NCI-H2029 treated with DMSO at 0.1 percent for 48 hours (cell line): Measurements from ENCODE around the gene MAP6D1.

Source experiments
- DNase-seq: peaks from one replicate; lab custom pipeline; 2025; lab: John Stamatoyannopoulos, UW

MAP6D1 gene

GRCh38 chr3:183825456-183826161 lies at the start of gene MAP6D1:
MAP6D1 (minus strand) TSS chr3:183825577; CDS start chr3:183825547, 30 bp downstream.
- no peak for DNase-seq

GRCh38 chr3:183873914-183874313 lies 48.5 kb upstream of the MAP6D1 start:
- no peak for DNase-seq

- DNase-seq, result no peak
These were observed 46.2 kb upstream of the MAP6D1 start for GRCh38 chr3:183871541-183871940.

- DNase-seq, result no peak
These were observed 45.2 kb upstream of the MAP6D1 start for GRCh38 chr3:183870563-183870962.

GRCh38 chr3:183868796-183869195 lies 43.4 kb upstream of the MAP6D1 start:
- DNase-seq, result no peak

GRCh38 chr3:183862610-183863009 lies 37.2 kb upstream of the MAP6D1 start:
- no peak for DNase-seq

GRCh38 chr3:183857863-183858262 lies 32.5 kb upstream of the MAP6D1 start:
- DNase-seq, result no peak

GRCh38 chr3:183854318-183855035 lies 29.1 kb upstream of the MAP6D1 start:
- DNase-seq, result no peak

GRCh38 chr3:183845608-183846288 lies 20.4 kb upstream of the MAP6D1 start:
- DNase-seq, result no peak

GRCh38 chr3:183845090-183845489 lies 19.7 kb upstream of the MAP6D1 start:
- no peak for DNase-seq

- no peak for DNase-seq
These were observed 19.2 kb upstream of the MAP6D1 start for GRCh38 chr3:183844606-183845005.

- no peak for DNase-seq
These were observed 14.4 kb upstream of the MAP6D1 start for GRCh38 chr3:183839751-183840150.

- no peak for DNase-seq
These were observed 12.5 kb upstream of the MAP6D1 start for GRCh38 chr3:183837894-183838293.

GRCh38 chr3:183837390-183837789 lies 12.0 kb upstream of the MAP6D1 start:
- DNase-seq, result no peak

- DNase-seq, result no peak
These were observed 8.1 kb upstream of the MAP6D1 start for GRCh38 chr3:183833516-183833915.

GRCh38 chr3:183830187-183830586 lies 4.8 kb upstream of the MAP6D1 start:
- no peak for DNase-seq

GRCh38 chr3:183829466-183829865 lies 4.1 kb upstream of the MAP6D1 start:
- no peak for DNase-seq

- DNase-seq, result no peak
These were observed 3.1 kb upstream of the MAP6D1 start for GRCh38 chr3:183828538-183828870.

- DNase-seq, result no peak
These were observed 2.6 kb upstream of the MAP6D1 start for GRCh38 chr3:183827809-183828537.

GRCh38 chr3:183826448-183827250 lies 1.3 kb upstream of the MAP6D1 start:
- no peak for DNase-seq

GRCh38 chr3:183824761-183825455 lies 469 bp downstream of the MAP6D1 start:
- DNase-seq, result no peak
